ENCODE results near the gene UVSSA. TPM values are rescaled to one million over a fixed set of nuclear protein-coding genes. Genes with fewer than 3 reads are reported as not detected.

The UVSSA gene
- polyA plus RNA-seq, 1 of the 3 experiments (the other 2 are of a cell fraction): 14.9 TPM

- H3K27me3 ChIP-seq (ENCODE audit: insufficient read depth): no peaks in the 10 kb centered on the region
- H3K79me2 ChIP-seq (ENCODE audit: insufficient read depth): no peaks in the 10 kb centered on the region
- DNase-seq: no peak
- H3K4me2 ChIP-seq: no peak overlapping the region
- ChIA-PET POLR2A (no interaction called here), CTCF (interaction anchor here (0.8 to 2.7 kb wide), 2 partner anchors 8 to 10 kb away, joined by 6 to 16 read pairs; no protein-coding TSS in a partner anchor)
- TF ChIP-seq SMC3 (IDR thresholded peaks at IDR 0.05; ENCODE audit: low read depth, low read length) (no peak), ELF1 (IDR thresholded peaks at IDR 0.05) (no peak), FOXM1 (IDR thresholded peaks at IDR 0.05; ENCODE audit: low read depth) (no peak), YY1 (IDR thresholded peaks at IDR 0.05; ENCODE audit: low read depth) (no peak), JUND (IDR thresholded peaks at IDR 0.05) (no peak), USF2 (IDR thresholded peaks at IDR 0.05; ENCODE audit: borderline replicate concordance, low read depth, low read length) (no peak)
- TF ChIP-seq, protein P1, sequence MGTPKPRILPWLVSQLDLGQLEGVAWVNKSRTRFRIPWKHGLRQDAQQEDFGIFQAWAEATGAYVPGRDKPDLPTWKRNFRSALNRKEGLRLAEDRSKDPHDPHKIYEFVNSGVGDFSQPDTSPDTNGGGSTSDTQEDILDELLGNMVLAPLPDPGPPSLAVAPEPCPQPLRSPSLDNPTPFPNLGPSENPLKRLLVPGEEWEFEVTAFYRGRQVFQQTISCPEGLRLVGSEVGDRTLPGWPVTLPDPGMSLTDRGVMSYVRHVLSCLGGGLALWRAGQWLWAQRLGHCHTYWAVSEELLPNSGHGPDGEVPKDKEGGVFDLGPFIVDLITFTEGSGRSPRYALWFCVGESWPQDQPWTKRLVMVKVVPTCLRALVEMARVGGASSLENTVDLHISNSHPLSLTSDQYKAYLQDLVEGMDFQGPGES (IDR thresholded peaks at IDR 0.05; ENCODE audit: low read depth, low read length): no peak
- TF ChIP-seq, protein P2, sequence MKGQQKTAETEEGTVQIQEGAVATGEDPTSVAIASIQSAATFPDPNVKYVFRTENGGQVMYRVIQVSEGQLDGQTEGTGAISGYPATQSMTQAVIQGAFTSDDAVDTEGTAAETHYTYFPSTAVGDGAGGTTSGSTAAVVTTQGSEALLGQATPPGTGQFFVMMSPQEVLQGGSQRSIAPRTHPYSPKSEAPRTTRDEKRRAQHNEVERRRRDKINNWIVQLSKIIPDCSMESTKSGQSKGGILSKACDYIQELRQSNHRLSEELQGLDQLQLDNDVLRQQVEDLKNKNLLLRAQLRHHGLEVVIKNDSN (IDR thresholded peaks at IDR 0.05; ENCODE audit: borderline replicate concordance, low read depth): no peak
- WGBS (ENCODE audit: low lambda C conversion rate): 94% methylated on average over 6 of the region's 18 CpGs
- H3K4me1 ChIP-seq (ENCODE audit: control insufficient read depth in 1 of 2, insufficient read depth in 2 of 2, low read depth in 1 of 2, low read length in 1 of 2): peaks cover 0 to 9% of the 10 kb centered on the region in 2 experiments; a peak in 1 of 4 replicates
- H3K9me2 ChIP-seq: no peaks in the 10 kb centered on the region
- peaks cover 0 to 44% of the 10 kb centered on the region in 2 experiments for H3K36me3 ChIP-seq (replicated peaks in 1 of 2; ENCODE audit: control insufficient read depth in 1 of 2, insufficient read depth in 2 of 2, low read length in 1 of 2)
- H3K9me3 ChIP-seq: no peaks in the 10 kb centered on the region
- H3K9ac ChIP-seq: no peak overlapping the region
- H3F3A ChIP-seq (replicated peaks; ENCODE audit: insufficient read depth): no peaks in the 10 kb centered on the region
- peaks cover 3% of the 10 kb centered on the region; the same call in 1 of the 2 replicates for H4K20me1 ChIP-seq (ENCODE audit: insufficient read depth)
- H2AFZ ChIP-seq (ENCODE audit: low read depth): no peak overlapping the region
- H3K4me3 ChIP-seq (ENCODE audit: low read depth in 2 of 2, low read length in 1 of 2): no peak overlapping the region
- H3K27ac ChIP-seq (ENCODE audit: low read depth in 2 of 2, low read length in 1 of 2): no peak overlapping the region
Measured at GRCh38 chr4:1364217-1364616, 17.2 kb downstream of the UVSSA start.

DNA sequence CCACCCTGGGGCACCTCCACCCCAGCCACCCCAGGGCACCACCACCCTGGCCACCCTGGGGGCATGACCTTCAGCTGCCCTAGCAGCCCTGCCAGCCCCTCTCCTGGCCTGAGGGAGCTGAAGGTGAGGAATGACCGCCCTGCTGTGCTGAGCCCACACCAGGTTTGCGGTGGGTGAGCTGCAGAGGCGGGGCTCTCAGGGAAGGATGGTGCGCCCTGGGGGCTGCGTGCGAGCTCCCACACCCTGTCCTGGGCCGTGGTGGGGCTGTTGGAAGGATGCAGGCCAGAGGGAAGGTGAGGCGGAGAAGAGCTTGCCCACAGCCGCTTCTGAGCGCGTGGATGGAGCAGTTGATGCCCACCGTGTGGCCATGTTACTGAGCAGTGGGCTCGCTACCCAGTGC is 17.7 kb downstream of the UVSSA start:
- no peak overlapping the region for H3K4me2 ChIP-seq
- peaks cover 0 to 41% of the 10 kb centered on the region in 2 experiments for H3K36me3 ChIP-seq (replicated peaks in 1 of 2; ENCODE audit: control insufficient read depth in 1 of 2, insufficient read depth in 2 of 2, low read length in 1 of 2)
- no peaks in the 10 kb centered on the region for H3K27me3 ChIP-seq (ENCODE audit: insufficient read depth)
- H3K79me2 ChIP-seq (ENCODE audit: insufficient read depth): no peaks in the 10 kb centered on the region
- no peak overlapping the region for H3K27ac ChIP-seq (ENCODE audit: low read depth in 2 of 2, low read length in 1 of 2)
- no peaks in the 10 kb centered on the region for H3F3A ChIP-seq (replicated peaks; ENCODE audit: insufficient read depth)
- peaks cover 0 to 9% of the 10 kb centered on the region in 2 experiments; a peak in 1 of 4 replicates for H3K4me1 ChIP-seq (ENCODE audit: control insufficient read depth in 1 of 2, insufficient read depth in 2 of 2, low read depth in 1 of 2, low read length in 1 of 2)
- H3K9ac ChIP-seq: no peak overlapping the region
- WGBS (ENCODE audit: low lambda C conversion rate): 96% methylated on average over 11 of the region's 13 CpGs
- H2AFZ ChIP-seq (ENCODE audit: low read depth): no peak overlapping the region
- ChIA-PET POLR2A (no interaction called here), CTCF (interaction anchor here (0.8 to 2.7 kb wide), 3 partner anchors 9 to 148 kb away, joined by 4 to 16 read pairs (median 6); no protein-coding TSS in a partner anchor)
- H4K20me1 ChIP-seq (ENCODE audit: insufficient read depth): peaks cover 3% of the 10 kb centered on the region; the same call in 1 of the 2 replicates
- no peaks in the 10 kb centered on the region for H3K9me3 ChIP-seq
- no peak for DNase-seq
- H3K4me3 ChIP-seq (ENCODE audit: low read depth in 2 of 2, low read length in 1 of 2): no peak overlapping the region
- no peaks in the 10 kb centered on the region for H3K9me2 ChIP-seq
- TF ChIP-seq, protein P3, sequence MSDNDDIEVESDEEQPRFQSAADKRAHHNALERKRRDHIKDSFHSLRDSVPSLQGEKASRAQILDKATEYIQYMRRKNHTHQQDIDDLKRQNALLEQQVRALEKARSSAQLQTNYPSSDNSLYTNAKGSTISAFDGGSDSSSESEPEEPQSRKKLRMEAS (IDR thresholded peaks at IDR 0.05; ENCODE audit: low read depth): no peak
- no peak for TF ChIP-seq CHD2 (IDR thresholded peaks at IDR 0.05; ENCODE audit: low read length, partially characterized antibody)
- TF ChIP-seq YY1 (IDR thresholded peaks at IDR 0.05; ENCODE audit: low read depth): no peak
- no peak for TF ChIP-seq POLR2AphosphoS5 (IDR thresholded peaks at IDR 0.05; ENCODE audit: low read depth, low read length)
- TF ChIP-seq, protein P4, sequence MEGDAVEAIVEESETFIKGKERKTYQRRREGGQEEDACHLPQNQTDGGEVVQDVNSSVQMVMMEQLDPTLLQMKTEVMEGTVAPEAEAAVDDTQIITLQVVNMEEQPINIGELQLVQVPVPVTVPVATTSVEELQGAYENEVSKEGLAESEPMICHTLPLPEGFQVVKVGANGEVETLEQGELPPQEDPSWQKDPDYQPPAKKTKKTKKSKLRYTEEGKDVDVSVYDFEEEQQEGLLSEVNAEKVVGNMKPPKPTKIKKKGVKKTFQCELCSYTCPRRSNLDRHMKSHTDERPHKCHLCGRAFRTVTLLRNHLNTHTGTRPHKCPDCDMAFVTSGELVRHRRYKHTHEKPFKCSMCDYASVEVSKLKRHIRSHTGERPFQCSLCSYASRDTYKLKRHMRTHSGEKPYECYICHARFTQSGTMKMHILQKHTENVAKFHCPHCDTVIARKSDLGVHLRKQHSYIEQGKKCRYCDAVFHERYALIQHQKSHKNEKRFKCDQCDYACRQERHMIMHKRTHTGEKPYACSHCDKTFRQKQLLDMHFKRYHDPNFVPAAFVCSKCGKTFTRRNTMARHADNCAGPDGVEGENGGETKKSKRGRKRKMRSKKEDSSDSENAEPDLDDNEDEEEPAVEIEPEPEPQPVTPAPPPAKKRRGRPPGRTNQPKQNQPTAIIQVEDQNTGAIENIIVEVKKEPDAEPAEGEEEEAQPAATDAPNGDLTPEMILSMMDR (IDR thresholded peaks at IDR 0.05): no peak
- no peak for TF ChIP-seq SMC3 (IDR thresholded peaks at IDR 0.05; ENCODE audit: low read depth, low read length)
- no peak for TF ChIP-seq ELF1 (IDR thresholded peaks at IDR 0.05)
- TF ChIP-seq REST (IDR thresholded peaks at IDR 0.05; ENCODE audit: low read depth, low read length): no peak
- no peak for TF ChIP-seq TEAD4 (IDR thresholded peaks at IDR 0.05; ENCODE audit: borderline replicate concordance, insufficient read depth)
- TF ChIP-seq EZH2phosphoT487 (IDR thresholded peaks at IDR 0.05; ENCODE audit: borderline replicate concordance, low read depth): no peak
- TF ChIP-seq FOXJ3 (CRISPR knock-in tag; IDR thresholded peaks at IDR 0.05): no peak

Data from SK-N-SH (cell line).